PC-3 (cell line): Measurements from ENCODE around the gene GP5. TPM values are rescaled to one million over a fixed set of nuclear protein-coding genes. Genes with fewer than 3 reads are reported as not detected.

Source experiments
- ATAC-seq: fragments of 200-7000 bp; cut with Tn5 transposase; 2 replicates; pipeline ENCODE4 v1.9.1; 2020; ENCODE audit warnings: mild to moderate bottlenecking, moderate library complexity
- BruUV-seq: library from RNA; stranded (reverse); fragments of 400-500 nt; replicated peaks from 2 replicates; lab custom pipeline; 2021; lab: Mats Ljungman, UMichigan
- CTCF ChIA-PET: fragments of 300-600 bp; sonication (Branson Sonifier 250); formaldehyde crosslinking; loops from one replicate; lab custom pipeline; 2022; ENCODE audit warnings: antibody characterized with exemption; lab: Charles Lee
- POLR2A ChIA-PET: fragments of 300-600 bp; sonication (Branson Sonifier 250); formaldehyde crosslinking; loops from one replicate; lab custom pipeline; 2022; ENCODE audit warnings: antibody characterized with exemption; ENCODE audit not compliant: unreplicated experiment; lab: Charles Lee
- DNase-seq: peaks from one replicate; pipeline ENCODE4 v3.0.0-alpha.2; 2015
- H2AFZ ChIP-seq: fragments of 300-600 bp; sonication (generic); 2 replicates; pipeline ENCODE4 v1.6.0; 2016; ENCODE audit warnings: antibody characterized with exemption, low read length
- H3F3A ChIP-seq: fragments of 300-600 bp; sonication (generic); one replicate; pipeline ENCODE4 v1.6.0; 2017; ENCODE audit warnings: antibody characterized with exemption, low read length, control low read depth, mild to moderate bottlenecking; ENCODE audit not compliant: unreplicated experiment
- H3K27ac ChIP-seq: fragments of 300-600 bp; sonication (generic); 2 replicates; pipeline ENCODE4 v1.5.1; 2016; ENCODE audit warnings: mild to moderate bottlenecking, low read length
- H3K27me3 ChIP-seq: fragments of 300-600 bp; sonication (generic); 2 replicates; pipeline ENCODE4 v1.6.1; 2016; ENCODE audit warnings: low read length, mixed read lengths
- H3K36me3 ChIP-seq: fragments of 300-600 bp; sonication (generic); 2 replicates; pipeline ENCODE4 v1.6.1; 2016; ENCODE audit warnings: low read depth, mixed run types, low read length, mixed read lengths
- H3K4me1 ChIP-seq: fragments of 300-600 bp; sonication (generic); 2 replicates; pipeline ENCODE4 v1.5.1; 2016; ENCODE audit warnings: low read length; ENCODE audit not compliant: insufficient read depth
- H3K4me2 ChIP-seq: fragments of 300-600 bp; sonication (generic); 2 replicates; pipeline ENCODE4 v1.6.0; 2016; ENCODE audit warnings: low read length
- H3K4me3 ChIP-seq: fragments of 300-600 bp; sonication (generic); 2 replicates; pipeline ENCODE4 v1.5.1; 2016; ENCODE audit warnings: mild to moderate bottlenecking, low read length, mixed read lengths
- H3K79me2 ChIP-seq: fragments of 300-600 bp; sonication (generic); 2 replicates; pipeline ENCODE4 v1.6.1; 2017; ENCODE audit warnings: low read length, mixed read lengths
- H3K9ac ChIP-seq: fragments of 300-600 bp; sonication (generic); 2 replicates; pipeline ENCODE4 v1.6.0; 2016; ENCODE audit warnings: mild to moderate bottlenecking, low read length
- H3K9me2 ChIP-seq: fragments of 300-600 bp; sonication (generic); replicated peaks from 2 replicates; pipeline ENCODE4 v1.6.1; 2016; ENCODE audit warnings: mixed run types, low read length, mixed read lengths
- H3K9me3 ChIP-seq: fragments of 300-600 bp; sonication (generic); 2 replicates; pipeline ENCODE4 v1.6.1; 2016; ENCODE audit warnings: low read length, mixed read lengths
- H4K20me1 ChIP-seq: fragments of 300-600 bp; sonication (generic); 2 replicates; pipeline ENCODE4 v1.6.1; 2016; ENCODE audit warnings: low read length, mixed read lengths
- CTCF ChIP-seq: fragments of 300-600 bp; sonication (generic); conservative IDR thresholded peaks from 2 replicates; pipeline ENCODE4 v1.5.1; 2017; ENCODE audit warnings: antibody characterized with exemption, low read depth, mild to moderate bottlenecking, low read length
- EZH2 ChIP-seq: fragments of 300-600 bp; sonication (generic); IDR thresholded peaks from one replicate; pipeline ENCODE4 v1.6.1; 2017; ENCODE audit warnings: antibody characterized with exemption, mild to moderate bottlenecking, low read length; ENCODE audit not compliant: unreplicated experiment
- EZH2phosphoT487 ChIP-seq: fragments of 300-600 bp; sonication (generic); IDR thresholded peaks from 2 replicates; pipeline ENCODE4 v1.6.1; 2018; ENCODE audit warnings: mild to moderate bottlenecking, antibody characterized with exemption, low read length, borderline replicate concordance
- intact Hi-C: fragments of 100-400 bp; cut with micrococcal nuclease; formaldehyde crosslinking; loops from 2 replicates; pipeline ENCODE4 v1.9.0; 2023
- total RNA-seq: library from RNA; depleted of rRNA; stranded (reverse); fragments of >200 nt; gene quantifications from 2 replicates; pipeline ENCODE4 v1.2.3, GENCODE V29; 2014

Gene GP5
- total RNA-seq, 1 experiment from 2014 or later: not detected

- POLR2A ChIA-PET: no interaction called here
- H3K9ac ChIP-seq: no peak overlapping the region
- no peak overlapping the region for H2AFZ ChIP-seq
These were observed 34.2 kb downstream of the GP5 start for GRCh38 chr3:194364652-194365434.

GRCh38 chr3:194364314-194364651, 34.8 kb downstream of the GP5 start:
- Histone ChIP-seq H3K36me3 (no peaks in the 10 kb centered on the region), H3K9ac (no peak overlapping the region), H3K9me3 (no peaks in the 10 kb centered on the region), H3K4me1 (peaks cover 5% of the 10 kb centered on the region; the same call in 1 of the 2 replicates), H3K4me2 (no peak overlapping the region), H3K9me2 (no peaks in the 10 kb centered on the region), H3K27me3 (peaks cover 2% of the 10 kb centered on the region), H4K20me1 (no peaks in the 10 kb centered on the region), H3K27ac (no peak overlapping the region), H3F3A (no peaks in the 10 kb centered on the region), H3K79me2 (no peaks in the 10 kb centered on the region), H2AFZ (no peak overlapping the region), H3K4me3 (no peak overlapping the region)
- intact Hi-C loops: no loop called here
- POLR2A ChIA-PET: no interaction called here
- TF ChIP-seq EZH2phosphoT487 (no peak), CTCF (no peak), EZH2 (no peak)
- DNase-seq (no peak), ATAC-seq (peak; percentile 23)
- CTCF ChIA-PET: no interaction called here
- no TSS peak for BruUV-seq

More at GRCh38 chr3:194364652-194365434, 34.2 kb downstream of the GP5 start:
- Histone ChIP-seq H3K27me3 (no peaks in the 10 kb centered on the region), H3K27ac (no peak overlapping the region), H3K79me2 (no peaks in the 10 kb centered on the region), H3K9me2 (no peaks in the 10 kb centered on the region), H3K9me3 (no peaks in the 10 kb centered on the region), H3K4me2 (no peak overlapping the region), H3K4me3 (no peak overlapping the region), H3K4me1 (peaks cover 11% of the 10 kb centered on the region; the same call in 1 of the 2 replicates), H3F3A (no peaks in the 10 kb centered on the region), H4K20me1 (no peaks in the 10 kb centered on the region), H3K36me3 (no peaks in the 10 kb centered on the region)
- ATAC-seq (peak; percentile 14), DNase-seq (no peak)
- TF ChIP-seq EZH2 (no peak), CTCF (no peak), EZH2phosphoT487 (no peak)
- CTCF ChIA-PET: no interaction called here
- intact Hi-C loops: no loop called here
- no TSS peak for BruUV-seq

DNA sequence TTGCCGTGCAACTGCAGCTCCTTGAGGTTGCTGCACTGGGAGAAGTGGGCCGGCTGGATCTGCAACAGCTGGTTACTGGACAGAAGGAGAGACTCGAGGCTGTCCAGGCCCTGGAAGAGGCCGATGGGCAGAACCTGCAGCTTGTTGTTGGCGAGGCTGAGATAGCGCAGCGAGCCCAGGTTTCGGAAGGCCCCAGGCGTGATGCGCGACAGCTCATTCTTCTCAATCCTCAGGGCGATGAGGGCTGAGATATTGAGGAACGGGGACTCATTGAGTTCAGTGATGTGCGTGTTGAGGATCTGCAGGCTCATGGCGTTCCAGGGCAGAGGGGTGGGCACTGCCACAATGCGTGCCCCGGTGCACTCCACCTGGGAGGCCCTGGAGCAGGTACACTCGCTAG, 38.5 kb downstream of the GP5 start:
- H3K36me3 ChIP-seq: no peaks in the 10 kb centered on the region
- no peak for TF ChIP-seq EZH2
- TF ChIP-seq CTCF: no peak
- no peak for TF ChIP-seq EZH2phosphoT487
- peaks cover 4% of the 10 kb centered on the region; the same call in 1 of the 2 replicates for H3K4me1 ChIP-seq
- no peaks in the 10 kb centered on the region for H4K20me1 ChIP-seq
- H3K4me2 ChIP-seq: no peak overlapping the region
- peaks cover 19% of the 10 kb centered on the region for H3K27me3 ChIP-seq
- no peaks in the 10 kb centered on the region for H3K9me2 ChIP-seq
- no peak overlapping the region for H3K4me3 ChIP-seq
- H3K79me2 ChIP-seq: no peaks in the 10 kb centered on the region
- no peak for ATAC-seq
- BruUV-seq: no TSS peak
- intact Hi-C loops: no loop called here
- H2AFZ ChIP-seq: no peak overlapping the region
- H3K27ac ChIP-seq: no peak overlapping the region
- ChIA-PET POLR2A (no interaction called here), CTCF (no interaction called here)
- H3K9me3 ChIP-seq: no peaks in the 10 kb centered on the region
- DNase-seq: no peak
- H3K9ac ChIP-seq: no peak overlapping the region
- no peaks in the 10 kb centered on the region for H3F3A ChIP-seq
